ENCODE measurements around the gene SCFD2.

Gene SCFD2

GRCh38 chr4:53088152-53088551 is 277.7 kb downstream of the SCFD2 start:
- TF ChIP-seq EZH2 (IDR thresholded peaks at IDR 0.05; ENCODE audit: borderline replicate concordance, low read length) (no peak), CTCF (IDR thresholded peaks at IDR 0.05; ENCODE audit: low read length) (no peak)
- Histone ChIP-seq H3K4me3 (ENCODE audit: low read depth, low read length, poor library complexity, severe bottlenecking) (no peak overlapping the region), H3K79me2 (ENCODE audit: insufficient read depth, low read length) (no peaks in the 10 kb centered on the region), H3K9me2 (ENCODE audit: low read depth, low read length) (no peaks in the 10 kb centered on the region), H3K4me2 (ENCODE audit: low read length) (no peak overlapping the region), H3K27ac (ENCODE audit: low read depth, low read length, poor library complexity, severe bottlenecking) (no peak overlapping the region), H3K27me3 (ENCODE audit: insufficient read depth, low read length) (no peaks in the 10 kb centered on the region), H3K36me3 (ENCODE audit: insufficient read depth, low read length) (no peaks in the 10 kb centered on the region), H3K9me3 (ENCODE audit: low read length) (no peaks in the 10 kb centered on the region), H3F3A (ENCODE audit: insufficient read depth, low read length) (no peaks in the 10 kb centered on the region), H2AFZ (ENCODE audit: low read length) (no peak overlapping the region), H4K20me1 (ENCODE audit: insufficient read depth, low read length) (no peaks in the 10 kb centered on the region), H3K4me1 (ENCODE audit: insufficient read depth, low read length, severe bottlenecking) (no peaks in the 10 kb centered on the region), H3K9ac (ENCODE audit: low read length) (no peak overlapping the region)

GRCh38 chr4:53076374-53076958 is 289.4 kb downstream of the SCFD2 start:
- Histone ChIP-seq H2AFZ (ENCODE audit: low read length) (no peak overlapping the region), H3K4me2 (ENCODE audit: low read length) (no peak overlapping the region), H3K4me1 (ENCODE audit: insufficient read depth, low read length, severe bottlenecking) (no peaks in the 10 kb centered on the region), H3K9me3 (ENCODE audit: low read length) (no peaks in the 10 kb centered on the region), H3K36me3 (ENCODE audit: insufficient read depth, low read length) (no peaks in the 10 kb centered on the region), H3K79me2 (ENCODE audit: insufficient read depth, low read length) (no peaks in the 10 kb centered on the region), H3K9me2 (ENCODE audit: low read depth, low read length) (no peaks in the 10 kb centered on the region), H4K20me1 (ENCODE audit: insufficient read depth, low read length) (no peaks in the 10 kb centered on the region), H3F3A (ENCODE audit: insufficient read depth, low read length) (no peaks in the 10 kb centered on the region), H3K4me3 (ENCODE audit: low read depth, low read length, poor library complexity, severe bottlenecking) (no peak overlapping the region), H3K27ac (ENCODE audit: low read depth, low read length, poor library complexity, severe bottlenecking) (no peak overlapping the region), H3K9ac (ENCODE audit: low read length) (no peak overlapping the region), H3K27me3 (ENCODE audit: insufficient read depth, low read length) (no peaks in the 10 kb centered on the region)
- TF ChIP-seq CTCF (IDR thresholded peaks at IDR 0.05; ENCODE audit: low read length) (no peak), EZH2 (IDR thresholded peaks at IDR 0.05; ENCODE audit: borderline replicate concordance, low read length) (no peak)

GRCh38 chr4:53075162-53075785 is 290.6 kb downstream of the SCFD2 start:
- Histone ChIP-seq H4K20me1 (ENCODE audit: insufficient read depth, low read length) (no peaks in the 10 kb centered on the region), H3K4me3 (ENCODE audit: low read depth, low read length, poor library complexity, severe bottlenecking) (no peak overlapping the region), H3K27ac (ENCODE audit: low read depth, low read length, poor library complexity, severe bottlenecking) (no peak overlapping the region), H3K9me2 (ENCODE audit: low read depth, low read length) (no peaks in the 10 kb centered on the region), H3K36me3 (ENCODE audit: insufficient read depth, low read length) (no peaks in the 10 kb centered on the region), H3K27me3 (ENCODE audit: insufficient read depth, low read length) (no peaks in the 10 kb centered on the region), H2AFZ (ENCODE audit: low read length) (no peak overlapping the region), H3K9me3 (ENCODE audit: low read length) (no peaks in the 10 kb centered on the region), H3K4me1 (ENCODE audit: insufficient read depth, low read length, severe bottlenecking) (no peaks in the 10 kb centered on the region), H3K9ac (ENCODE audit: low read length) (no peak overlapping the region), H3K4me2 (ENCODE audit: low read length) (no peak overlapping the region), H3K79me2 (ENCODE audit: insufficient read depth, low read length) (no peaks in the 10 kb centered on the region), H3F3A (ENCODE audit: insufficient read depth, low read length) (no peaks in the 10 kb centered on the region)
- TF ChIP-seq EZH2 (IDR thresholded peaks at IDR 0.05; ENCODE audit: borderline replicate concordance, low read length), result no peak
- no peak for TF ChIP-seq CTCF (IDR thresholded peaks at IDR 0.05; ENCODE audit: low read length)
